HG03175 (cell line): ENCODE measurements around the gene ANKRD55.
"Not testable (repeated sequence)": the region's sequence is repeated elsewhere in the genome, so short reads cannot be mapped to it uniquely, and the experiment has no call there.

Experiments
- ATAC-seq: cut with Tn5 transposase; IDR thresholded peaks from one replicate; pipeline ENCODE4 v1.9.1; 2021; ENCODE audit warnings: mild to moderate bottlenecking, moderate library complexity; ENCODE audit not compliant: unreplicated experiment

Gene ANKRD55

DNA sequence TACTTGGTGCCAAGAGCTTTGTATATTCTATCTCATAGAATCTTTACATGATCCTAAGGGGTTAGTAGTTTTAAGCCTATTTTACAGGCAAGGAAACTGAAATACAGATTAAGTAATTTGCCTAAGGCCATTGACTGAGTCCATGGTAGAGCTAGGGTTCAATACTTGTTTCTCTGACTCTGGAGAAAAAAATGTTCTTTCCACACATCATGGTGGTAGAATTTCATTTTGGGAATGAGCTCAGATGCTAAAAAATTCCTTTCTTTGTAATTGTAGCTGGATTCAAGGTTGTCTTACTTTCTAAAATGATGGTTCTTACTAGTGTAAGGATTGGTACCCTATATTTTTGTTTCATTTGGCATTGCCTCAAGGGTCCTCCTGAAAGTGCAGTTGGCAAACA, 86.0 kb downstream of the ANKRD55 start:
- ATAC-seq: no peak

DNA sequence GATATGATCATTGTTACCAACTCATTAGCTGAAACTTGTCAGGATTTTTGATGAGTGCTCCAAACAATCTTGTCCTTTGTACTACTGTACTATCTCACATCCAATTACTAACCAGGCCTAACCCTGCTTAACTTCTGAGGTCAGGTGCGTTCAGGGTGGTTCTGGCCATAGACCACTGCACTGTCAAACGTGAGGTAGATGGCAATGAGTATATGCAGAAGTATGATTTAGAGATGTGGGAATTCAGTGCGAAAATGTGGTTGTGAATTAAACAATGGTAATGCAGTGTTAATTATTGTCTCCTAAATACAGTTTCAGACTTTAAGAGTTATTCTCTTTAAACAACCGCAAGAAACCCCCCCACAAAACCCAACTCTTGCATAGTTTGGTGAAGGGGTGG, 86.5 kb downstream of the ANKRD55 start:
- no peak for ATAC-seq

DNA sequence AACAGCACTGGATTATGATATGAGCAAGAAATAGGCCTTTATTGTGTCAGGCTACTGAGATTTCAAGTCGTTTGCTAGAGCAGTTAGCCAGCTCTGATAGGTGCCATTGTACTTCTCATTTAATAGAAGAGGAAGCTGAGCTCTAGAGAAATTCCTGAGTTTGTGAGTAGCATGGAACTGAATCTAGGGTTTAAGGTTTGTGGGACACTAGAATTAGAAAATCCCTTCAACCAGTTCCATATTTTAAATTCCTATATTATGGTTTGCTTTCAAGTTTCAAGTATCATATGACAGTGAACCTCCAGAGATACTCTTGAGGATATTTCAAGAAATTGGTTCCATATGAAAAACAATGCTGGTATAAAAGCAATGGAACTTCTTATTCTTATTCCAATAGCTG, 87.6 kb downstream of the ANKRD55 start:
- ATAC-seq: no peak

DNA sequence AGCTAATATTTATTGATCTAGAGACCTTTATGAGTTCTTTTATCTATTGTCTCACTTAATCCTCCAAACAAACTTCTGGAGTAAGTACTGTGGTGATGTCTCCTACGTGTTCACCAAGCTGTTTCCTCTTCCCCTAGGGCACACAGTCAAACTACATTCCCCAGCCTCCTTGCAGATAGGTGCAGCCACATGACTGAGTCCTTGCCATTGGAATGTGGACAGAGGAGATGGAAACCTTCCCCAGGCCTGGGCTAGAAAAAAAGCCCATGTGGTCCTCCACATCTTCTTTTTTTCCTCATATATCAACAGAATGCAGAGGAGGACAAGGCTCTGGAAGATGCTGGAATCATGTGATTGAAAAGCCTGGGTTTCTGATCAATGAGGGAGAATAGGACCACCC, 88.0 kb downstream of the ANKRD55 start:
- ATAC-seq: no peak

DNA sequence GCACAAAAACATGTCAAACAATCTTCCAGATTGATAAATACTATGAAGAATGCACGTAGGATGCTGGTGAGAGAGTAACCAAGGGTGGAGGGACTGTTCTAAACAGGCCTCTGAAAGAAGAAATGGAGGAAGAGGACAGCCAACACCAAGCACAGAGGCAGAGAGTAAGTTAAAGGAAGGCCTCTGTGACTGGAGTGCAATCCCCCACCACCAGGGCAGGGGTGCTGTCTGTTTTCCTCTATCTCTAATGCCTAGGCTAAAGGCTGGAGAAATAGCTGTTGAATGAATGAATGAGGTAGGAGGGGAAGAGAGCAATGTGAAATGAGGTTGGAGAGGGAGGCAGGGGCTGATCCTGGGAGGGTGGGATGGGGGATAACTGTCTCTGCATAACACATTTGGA, 88.9 kb downstream of the ANKRD55 start:
- no peak for ATAC-seq

DNA sequence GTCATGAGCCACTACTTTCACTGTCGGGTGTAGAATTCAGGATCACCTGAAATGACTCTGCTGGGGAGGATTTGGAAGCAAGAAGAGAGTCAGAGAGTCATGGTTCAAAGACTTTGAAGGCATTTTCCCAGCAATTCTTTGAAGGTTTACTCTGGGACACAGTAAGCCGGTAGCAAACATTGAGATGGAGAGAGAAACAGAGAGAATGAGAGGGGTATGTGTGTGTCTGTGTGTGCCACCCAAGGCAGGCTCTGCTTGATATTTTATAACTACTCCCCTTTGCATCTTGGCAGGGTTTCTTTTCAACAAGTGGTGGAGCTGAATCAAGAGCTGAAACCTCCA, 89.8 kb downstream of the ANKRD55 start:
- peak; percentile 0 for ATAC-seq

DNA sequence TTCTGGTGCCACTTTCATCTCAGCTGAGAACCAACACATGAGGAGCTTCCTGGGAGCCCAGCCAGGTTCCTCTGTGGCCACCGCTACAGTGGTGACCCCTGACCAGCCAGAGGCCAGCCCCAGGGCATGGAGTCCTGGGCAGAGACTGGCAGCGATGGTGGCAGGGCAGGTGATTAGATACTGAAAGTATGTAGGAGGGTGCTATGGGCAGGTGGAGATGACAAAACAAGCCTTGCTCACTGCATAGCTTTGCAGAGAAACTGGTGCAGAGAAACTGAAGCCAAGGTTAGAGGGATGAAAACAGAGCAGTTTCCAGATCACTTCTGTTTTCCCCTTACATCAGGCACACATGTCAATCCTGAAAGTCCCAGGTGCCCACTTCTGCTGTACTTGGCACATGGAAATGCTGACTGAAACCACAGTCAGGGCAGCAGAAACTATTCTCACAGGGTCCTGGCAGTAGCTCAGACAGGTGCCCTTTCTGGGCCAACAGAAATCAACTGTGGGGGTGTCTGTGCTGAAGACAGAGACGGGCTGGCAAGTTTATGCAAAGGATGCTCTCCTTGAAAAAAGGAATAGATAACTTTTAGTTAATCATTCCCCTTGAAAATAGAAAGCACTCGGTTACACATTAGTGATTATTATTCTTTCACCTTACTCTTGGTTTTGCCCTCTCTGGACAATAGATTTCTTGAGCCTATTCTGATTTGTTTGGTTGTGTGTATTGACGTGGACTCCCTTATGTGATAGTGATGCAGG, 90.3 kb downstream of the ANKRD55 start:
- peak; percentile 84 for ATAC-seq

DNA sequence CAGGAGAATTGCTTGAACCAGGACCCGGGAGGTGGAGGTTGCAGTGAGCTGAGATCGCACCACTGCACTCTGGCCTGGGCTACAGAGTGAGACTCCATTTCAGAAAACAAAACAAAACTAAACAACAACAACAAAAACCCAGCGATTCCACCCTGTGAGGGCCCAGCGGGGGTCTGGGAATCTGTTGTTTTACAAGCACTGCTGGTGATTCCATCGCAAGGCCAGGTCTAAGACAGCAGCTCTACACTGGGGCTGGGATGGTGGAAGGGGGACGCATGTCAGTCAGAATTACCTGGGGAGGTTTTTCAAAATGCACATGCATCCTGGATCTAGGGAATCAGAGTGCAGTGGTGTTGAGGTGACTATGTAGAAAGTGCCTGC, 90.9 kb downstream of the ANKRD55 start:
- no peak for ATAC-seq

DNA sequence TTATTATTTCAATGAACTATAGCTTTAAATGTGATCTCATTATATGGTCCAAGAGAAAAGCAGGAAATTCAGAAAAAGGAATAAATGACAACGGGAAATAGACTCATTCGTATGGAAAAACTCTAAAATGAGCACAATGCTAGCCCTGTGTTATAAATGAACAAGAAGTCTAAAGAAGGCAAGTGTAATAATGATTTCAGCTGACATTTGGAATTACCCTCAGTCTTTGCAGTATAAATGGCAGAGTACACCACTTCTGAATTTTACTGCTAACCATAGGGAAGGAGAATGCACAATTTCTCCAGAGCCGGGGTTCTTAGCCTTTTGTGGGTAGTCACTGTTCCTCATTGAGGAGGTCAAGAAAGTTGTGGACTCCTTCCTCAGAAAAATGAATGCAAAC, 93.1 kb downstream of the ANKRD55 start:
- ATAC-seq: no peak

DNA sequence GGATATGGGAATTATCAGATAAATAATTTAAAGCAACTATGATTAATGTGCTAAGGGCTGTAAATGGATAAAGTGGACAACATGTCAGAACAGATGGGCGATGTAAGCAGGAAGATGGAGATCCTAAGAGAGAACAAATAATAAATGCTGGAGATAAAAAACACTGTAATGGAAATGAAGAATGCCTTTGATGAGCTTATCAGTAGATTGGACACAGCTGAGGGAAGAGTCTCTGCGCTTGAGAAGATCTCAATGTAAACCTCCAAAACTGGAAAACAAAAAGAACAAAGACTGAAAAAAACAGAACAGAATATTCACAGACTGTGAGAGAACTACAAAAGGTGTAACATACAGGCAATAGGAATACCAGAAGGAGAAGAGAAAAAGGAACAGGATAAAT, 102.5 kb downstream of the ANKRD55 start:
- no peak for ATAC-seq

DNA sequence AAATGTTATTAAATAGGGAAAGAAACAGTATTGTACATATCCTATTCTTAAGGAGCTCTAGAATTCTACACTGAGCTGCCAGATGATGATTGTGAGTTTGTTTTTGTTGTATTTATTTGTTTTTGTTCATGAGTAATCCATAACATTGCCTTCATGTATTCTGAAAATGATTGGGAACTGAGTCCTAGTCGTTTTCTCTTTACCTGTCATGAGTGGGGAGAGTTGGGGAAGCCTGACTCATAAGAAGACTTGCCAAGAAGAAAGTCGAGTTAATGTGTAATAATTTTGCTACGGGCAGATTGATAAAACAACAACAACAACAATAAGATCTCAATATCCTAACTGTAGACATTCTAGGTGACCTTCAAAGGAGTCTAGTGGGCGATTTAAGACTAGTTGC, 103.8 kb downstream of the ANKRD55 start:
- ATAC-seq: no peak

DNA sequence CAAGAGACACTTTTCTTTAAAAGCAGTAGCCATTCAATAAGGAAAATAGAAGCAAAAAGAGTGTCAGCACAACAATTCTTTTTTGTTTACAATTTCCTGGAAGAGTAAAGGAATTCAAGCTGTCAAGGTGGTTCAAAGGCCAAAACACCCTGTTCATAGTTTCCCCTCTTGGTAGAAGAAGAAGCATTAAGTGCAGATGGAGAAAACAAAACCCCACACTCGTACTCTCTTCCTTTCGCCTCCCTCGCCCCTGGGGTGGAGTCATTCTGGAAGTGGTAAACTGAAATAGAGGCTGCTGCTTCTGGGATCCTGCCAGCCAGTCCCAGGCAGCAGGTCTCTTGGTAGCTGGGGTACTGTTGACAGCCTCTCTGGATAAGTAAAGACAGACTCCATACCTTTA, 105.0 kb downstream of the ANKRD55 start:
- ATAC-seq: peak; percentile 49

DNA sequence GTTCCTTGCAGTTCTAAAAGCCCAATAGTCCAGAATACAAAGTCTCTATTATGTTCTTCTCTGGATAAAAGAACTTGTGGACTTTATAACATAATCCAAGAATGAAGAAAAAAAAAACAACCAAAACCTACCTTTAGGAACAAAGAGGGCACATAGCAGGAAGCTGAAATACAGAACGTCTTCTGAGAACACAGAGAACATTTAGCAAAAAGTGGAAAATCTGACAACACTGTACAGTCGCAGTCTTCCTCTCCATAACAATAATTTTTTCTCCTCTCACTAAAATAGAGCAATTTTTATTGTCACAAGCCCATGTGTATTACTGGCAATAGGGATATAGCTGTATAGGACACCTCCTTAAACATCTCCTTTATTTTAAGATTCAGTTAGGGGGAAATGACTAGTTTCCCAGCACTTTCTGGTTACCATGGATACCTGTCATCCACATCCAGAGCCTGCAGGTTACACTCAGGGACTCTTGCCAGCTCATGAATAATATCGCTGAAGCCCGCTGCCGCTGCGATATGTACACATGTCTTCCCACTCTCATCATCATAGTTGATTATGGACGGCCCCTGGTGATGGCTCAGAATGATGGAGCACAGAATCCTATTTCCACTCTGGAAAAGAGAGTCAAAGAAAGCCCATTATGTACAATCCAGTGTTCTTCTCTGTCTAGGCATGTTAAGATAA, 106.5 kb downstream of the ANKRD55 start:
- ATAC-seq: no peak

DNA sequence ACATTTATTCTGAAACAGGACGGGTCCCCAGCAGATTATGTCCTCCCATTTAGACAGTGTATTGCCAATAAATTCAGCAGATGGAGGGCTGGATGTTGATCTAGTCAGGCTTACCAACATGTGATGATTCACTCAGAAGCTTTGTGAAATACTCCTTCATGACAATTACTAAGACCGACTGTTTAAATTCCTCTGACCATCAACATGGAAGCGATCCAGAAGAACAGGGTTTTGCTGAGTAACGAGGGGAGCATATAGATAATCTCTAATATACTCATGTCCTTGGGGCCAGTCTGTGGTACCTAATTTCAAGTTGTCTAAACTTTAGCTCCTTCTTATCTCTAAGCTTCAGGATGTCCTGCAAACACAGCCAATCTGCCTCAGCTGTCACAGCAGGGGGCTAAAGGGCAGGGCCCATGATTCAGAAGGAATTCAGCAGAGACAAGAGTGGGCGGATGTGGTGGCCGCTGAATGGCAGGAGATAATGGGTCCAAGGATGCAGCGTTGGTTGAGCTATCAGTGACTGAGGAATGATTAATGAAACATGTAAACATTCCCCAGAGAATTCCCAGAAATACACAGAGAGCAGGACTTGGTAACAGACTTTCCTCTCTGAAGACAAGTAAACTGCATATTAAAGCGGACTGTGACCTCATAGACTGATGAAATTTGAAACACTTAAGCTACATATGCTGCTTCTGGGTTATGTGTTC, 109.4 kb downstream of the ANKRD55 start:
- no peak for ATAC-seq

DNA sequence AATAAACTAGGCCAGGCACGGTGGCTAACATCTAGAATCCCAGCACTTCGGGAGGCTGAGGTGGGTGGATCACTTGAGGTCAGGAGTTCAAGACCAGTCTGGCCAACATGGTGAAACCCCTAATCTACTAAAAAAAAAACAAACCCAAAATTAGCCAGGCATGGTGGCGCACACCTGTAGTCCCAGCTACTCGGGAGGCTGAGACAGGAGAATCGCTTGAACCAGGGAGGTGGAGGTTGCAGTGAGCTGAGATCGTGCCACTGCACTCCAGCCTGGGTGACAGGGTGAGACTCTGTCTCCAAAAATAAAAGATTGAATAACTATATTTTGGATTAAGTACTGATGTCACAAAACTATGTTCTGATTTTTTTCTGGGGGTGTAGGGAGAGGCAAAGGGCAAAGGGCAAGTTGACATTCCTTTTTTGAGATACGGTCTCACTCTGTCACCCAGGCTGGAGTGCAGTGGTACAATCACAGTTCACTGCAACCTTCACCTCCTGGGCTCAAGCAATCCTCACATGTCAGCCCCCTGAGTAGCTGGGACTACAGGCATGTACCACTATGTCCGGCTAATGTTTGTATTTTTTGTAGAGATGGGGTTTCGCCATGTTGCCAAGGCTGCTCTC, 110.7 kb downstream of the ANKRD55 start:
- not testable (repeated sequence) for ATAC-seq

DNA sequence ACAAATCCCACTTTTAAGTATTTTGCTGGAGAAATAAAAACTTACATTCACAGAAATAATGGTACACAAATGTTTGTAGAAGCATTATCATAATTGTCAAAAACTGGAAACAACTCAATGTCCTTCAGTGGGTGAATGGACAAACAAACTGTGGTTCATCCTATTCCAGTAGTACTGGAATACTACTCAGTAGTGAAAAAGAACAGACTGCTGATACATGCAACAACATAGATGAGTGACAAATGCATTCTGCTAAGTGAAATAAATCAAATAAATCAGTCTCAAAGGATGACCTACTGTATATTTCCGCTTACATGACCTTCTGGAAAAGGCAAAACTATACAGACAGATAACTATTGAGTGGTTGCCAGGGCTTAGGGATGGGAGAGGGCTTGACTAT, 114.1 kb downstream of the ANKRD55 start:
- ATAC-seq: no peak

DNA sequence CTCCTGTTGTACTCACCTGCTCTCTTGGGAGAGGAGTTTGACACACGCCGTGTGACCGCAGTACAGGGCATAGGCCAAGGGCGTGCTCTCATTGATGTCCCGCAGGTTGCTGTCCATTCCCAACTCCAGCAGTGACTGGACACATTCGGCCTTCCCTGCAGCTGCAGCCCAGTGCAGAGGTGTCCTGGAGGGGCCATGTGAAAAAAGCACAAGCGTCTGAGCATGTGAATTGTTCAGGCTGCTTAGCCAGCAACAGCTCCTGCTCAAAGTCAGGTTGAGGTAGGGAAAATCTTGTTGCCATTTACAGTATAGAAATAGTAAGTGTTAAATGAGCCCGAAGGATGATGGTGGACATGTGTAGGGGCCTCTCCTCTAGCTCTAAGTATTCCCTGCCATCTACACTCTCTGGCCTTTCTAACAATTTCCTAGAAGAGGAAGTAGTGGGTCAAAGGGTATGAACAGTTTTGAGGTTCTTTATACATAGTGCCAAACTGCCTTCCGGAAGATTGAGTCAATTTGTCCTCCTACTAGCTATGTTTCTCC, 116.5 kb downstream of the ANKRD55 start:
- no peak for ATAC-seq

DNA sequence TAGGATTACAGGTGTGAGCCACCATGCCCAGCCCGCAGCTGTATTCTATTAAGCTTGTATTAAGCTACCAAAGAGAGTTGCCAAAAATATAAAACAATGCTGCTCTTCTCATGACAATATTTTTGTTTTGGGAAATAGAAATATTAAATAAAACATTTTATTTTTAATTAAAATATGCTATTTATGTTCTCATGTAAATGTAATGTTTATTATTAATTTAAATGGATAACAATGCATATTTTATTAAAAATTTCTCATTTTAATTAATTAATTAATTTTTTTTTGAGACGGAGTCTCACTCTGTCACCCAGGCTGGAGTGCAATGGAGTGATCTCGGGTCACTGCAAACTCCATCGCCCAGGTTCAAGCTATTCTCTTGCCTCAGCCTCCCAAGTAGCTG, 117.5 kb downstream of the ANKRD55 start:
- no peak for ATAC-seq

DNA sequence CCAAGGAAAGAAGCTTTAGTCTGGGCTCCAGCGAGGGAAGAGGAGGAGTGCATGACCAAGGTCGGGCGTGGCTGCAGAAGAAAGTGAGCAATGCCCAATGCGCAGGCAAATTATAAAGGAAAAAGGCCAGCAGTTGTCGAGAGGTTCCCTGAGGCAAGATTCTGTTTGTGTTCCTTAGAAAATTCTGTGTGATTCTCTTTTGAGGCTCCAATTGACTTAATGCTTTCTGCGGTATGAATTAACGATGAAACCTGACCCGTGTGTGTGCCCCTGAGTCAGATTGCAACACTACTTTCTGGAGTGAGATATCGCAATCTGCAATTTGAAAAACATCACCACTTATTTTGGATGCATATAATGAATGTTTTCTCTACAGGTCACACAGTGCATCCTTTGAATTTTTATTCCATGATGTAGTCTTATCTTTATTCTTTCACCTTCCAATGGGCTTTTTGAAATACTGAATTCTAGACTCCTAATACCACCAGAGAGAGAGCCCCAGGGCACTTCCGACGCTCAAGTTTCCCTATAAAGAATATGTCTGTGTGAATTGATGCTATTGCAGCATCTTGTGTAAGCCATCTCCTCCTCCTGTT, 120.5 kb downstream of the ANKRD55 start:
- ATAC-seq: no peak

DNA sequence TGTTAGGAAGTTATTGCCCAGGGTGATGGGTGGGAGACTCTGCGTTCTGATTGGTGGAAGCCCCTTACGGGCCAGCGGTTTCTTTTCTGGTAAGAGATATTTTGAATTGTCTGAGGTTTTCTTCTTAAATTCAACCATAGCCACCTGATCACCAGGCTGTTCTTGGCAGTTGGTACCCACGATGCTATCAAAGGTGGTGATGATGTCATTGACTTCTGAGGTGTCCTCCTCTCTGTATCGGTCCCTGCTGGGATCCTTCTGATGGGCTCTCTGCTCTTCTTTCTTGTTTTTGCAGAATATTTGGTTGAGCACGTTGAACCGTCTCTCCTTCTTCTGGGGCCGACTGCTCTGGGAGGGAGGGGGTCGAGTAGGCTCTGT, 121.7 kb downstream of the ANKRD55 start:
- no peak for ATAC-seq
